NCI-H2171 (cell line): ENCODE measurements around the gene ARHGEF7.
"Not testable (repeated sequence)": the region's sequence is repeated elsewhere in the genome, so short reads cannot be mapped to it uniquely, and the experiment has no call there.

Experiments
- DNase-seq: peaks from one replicate; lab custom pipeline; 2025; lab: John Stamatoyannopoulos, UW

The ARHGEF7 gene, protein sequence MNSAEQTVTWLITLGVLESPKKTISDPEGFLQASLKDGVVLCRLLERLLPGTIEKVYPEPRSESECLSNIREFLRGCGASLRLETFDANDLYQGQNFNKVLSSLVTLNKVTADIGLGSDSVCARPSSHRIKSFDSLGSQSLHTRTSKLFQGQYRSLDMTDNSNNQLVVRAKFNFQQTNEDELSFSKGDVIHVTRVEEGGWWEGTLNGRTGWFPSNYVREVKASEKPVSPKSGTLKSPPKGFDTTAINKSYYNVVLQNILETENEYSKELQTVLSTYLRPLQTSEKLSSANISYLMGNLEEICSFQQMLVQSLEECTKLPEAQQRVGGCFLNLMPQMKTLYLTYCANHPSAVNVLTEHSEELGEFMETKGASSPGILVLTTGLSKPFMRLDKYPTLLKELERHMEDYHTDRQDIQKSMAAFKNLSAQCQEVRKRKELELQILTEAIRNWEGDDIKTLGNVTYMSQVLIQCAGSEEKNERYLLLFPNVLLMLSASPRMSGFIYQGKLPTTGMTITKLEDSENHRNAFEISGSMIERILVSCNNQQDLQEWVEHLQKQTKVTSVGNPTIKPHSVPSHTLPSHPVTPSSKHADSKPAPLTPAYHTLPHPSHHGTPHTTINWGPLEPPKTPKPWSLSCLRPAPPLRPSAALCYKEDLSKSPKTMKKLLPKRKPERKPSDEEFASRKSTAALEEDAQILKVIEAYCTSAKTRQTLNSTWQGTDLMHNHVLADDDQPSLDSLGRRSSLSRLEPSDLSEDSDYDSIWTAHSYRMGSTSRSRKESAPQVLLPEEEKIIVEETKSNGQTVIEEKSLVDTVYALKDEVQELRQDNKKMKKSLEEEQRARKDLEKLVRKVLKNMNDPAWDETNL

DNA sequence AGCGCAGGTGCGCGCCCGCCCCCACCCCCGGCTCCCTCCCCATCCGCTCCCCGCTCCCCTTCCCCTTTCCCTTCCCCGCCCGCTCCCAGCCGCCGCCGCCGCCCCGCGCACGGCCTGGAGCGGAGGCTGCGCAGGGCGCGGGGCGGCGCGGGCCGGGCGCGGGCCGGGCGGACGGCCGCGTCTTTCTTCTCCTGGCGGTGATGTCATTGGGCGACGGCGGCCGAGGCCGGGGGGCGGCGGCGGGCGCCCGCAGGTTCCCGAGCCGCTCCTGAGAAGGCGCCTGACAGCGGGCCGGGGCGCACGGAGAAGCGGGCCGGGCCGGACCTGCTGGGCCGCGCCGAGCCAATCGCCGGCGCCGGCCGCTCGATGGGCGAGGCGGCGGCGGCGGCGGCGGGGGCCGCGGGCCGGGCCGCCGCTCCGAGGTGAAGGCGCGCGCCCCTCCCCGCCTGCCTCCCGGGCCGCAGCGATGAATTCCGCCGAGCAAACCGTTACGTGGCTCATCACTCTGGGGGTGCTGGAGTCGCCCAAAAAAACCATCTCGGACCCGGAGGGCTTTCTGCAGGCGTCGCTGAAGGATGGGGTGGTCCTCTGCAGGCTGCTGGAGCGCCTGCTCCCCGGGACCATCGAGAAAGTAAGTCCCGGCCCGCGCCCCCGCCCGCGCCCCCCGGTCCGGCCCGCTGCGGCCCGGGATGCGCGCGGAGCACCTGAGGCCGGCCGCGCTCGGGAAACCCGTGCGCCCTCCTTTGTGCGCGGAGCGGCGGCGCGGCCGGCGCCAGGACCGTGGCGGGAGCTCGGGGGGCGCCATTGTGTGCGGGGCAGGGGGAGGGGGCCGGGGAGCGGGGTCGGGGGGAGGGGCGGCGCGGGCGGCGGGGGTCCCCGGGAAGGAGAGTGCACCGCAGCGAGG lies at the start of gene ARHGEF7:
Gene ARHGEF7, plus strand, starts transcription at position 250 of the 904 bp plus-strand sequence. Its CDS starts 217 bp downstream, at position 467.
- DNase-seq: peak; percentile 24

DNA sequence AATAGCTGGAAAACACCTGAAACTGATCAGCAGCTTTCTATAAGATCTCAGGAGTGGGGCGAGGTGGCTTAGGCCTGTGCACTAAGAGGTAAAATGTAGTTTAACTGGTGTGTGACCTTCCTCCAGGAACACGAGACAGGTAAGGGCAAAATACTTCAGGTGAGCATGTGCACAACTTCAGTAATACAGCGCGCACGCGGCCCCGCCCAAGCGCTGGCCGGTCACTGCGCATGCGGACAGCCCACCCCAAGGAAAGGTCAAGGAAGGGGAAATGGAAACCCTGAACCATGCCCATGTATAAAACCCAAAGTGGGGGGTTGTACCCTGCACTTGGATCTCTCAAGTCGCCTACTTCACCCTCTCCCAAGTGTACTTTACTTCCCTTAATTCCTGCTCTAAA lies 49.4 kb upstream of the ARHGEF7 start:
- no peak for DNase-seq

DNA sequence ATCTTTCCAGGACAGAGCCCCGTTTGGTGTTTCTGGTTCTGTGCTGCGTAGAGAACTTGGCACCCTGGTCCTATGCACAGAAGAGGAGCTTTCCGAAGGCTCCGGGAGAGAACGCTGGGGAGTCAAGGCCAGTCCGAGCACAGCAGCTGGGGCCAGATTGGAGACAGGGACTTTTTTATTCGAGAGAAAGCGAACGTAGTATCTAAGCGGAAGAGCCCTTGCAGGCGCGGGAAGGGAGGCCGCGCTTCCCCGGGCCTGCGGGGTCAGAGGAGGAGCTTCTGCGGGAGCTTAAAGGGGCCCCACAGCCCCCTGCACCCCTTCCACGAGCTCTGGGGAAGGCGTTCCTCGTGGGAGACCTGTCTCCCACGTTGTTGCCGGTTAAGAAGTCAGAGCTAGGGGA lies 48.6 kb upstream of the ARHGEF7 start:
- no peak for DNase-seq

DNA sequence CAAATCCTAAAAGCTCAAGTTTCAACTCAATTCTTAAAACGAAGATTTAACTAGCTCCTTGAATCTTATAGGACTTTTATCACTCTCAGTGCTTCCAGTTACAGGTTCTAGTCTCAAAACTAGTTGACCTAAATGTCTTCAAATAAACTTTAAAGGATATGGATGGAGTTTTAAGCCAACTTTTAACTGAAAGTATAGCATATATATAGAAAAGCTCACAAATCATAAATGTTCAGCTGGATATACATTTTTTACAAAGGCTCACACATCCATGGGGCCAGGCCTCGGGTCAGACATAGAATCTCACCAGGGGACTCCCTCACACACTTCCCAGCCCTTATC lies 47.1 kb upstream of the ARHGEF7 start:
- no peak for DNase-seq

DNA sequence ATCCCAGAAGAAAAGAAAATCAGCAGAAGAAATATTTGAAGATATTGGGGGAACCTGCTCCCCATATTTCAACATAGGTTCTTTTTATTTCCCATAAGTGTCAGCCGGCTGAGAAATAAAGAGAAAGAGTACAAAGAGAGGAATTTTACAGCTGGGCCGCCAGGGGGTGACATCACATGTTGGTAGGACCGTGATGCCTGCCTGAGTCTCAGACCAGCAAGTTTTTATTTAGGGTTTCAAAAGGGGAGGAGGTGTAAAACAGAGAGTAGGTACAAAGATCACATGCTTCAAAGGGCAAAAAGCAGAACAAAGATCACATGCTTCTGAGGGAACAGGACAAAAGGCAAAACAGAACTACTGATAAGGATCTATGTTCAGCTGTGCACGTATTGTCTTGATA lies 44.0 kb upstream of the ARHGEF7 start:
- not testable (repeated sequence) for DNase-seq

DNA sequence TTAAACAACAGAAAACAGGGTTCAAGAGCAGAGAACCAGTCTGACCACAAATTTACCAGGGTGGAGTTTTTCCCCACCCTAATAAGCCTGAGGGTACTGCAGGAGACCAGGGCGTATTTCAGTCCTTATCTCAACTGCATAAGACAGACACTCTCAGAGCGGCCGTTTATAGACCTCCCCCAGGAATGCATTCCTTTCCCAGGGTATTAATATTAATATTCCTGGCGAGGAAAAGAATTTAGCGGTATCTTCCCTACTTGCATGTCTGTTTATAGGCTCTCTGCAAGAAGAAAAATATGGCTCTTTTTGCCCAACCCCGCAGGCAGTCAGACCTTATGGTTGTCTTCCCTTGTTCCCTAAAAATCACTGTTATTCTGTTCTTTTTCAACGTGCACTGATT lies 43.6 kb upstream of the ARHGEF7 start:
- not testable (repeated sequence) for DNase-seq

DNA sequence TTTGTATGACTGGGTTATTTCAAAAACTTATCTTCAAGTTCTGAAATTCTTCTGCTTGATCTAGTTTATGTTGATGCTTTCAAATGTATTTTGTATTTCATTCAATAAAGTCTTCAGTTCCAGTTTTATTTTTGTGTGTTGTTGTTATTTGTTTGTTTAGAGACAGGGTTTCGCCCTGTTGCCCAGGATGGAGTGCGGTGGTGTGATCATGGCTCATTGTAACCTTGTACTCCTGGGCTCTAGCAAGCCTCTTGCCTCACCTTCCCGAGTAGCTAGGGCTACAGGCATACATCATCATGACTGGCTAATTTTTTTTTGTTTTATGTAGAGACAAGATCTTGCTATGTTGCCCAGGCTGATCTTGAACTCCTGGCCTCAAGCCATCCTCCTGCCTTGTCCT lies 40.3 kb upstream of the ARHGEF7 start:
- DNase-seq: no peak

DNA sequence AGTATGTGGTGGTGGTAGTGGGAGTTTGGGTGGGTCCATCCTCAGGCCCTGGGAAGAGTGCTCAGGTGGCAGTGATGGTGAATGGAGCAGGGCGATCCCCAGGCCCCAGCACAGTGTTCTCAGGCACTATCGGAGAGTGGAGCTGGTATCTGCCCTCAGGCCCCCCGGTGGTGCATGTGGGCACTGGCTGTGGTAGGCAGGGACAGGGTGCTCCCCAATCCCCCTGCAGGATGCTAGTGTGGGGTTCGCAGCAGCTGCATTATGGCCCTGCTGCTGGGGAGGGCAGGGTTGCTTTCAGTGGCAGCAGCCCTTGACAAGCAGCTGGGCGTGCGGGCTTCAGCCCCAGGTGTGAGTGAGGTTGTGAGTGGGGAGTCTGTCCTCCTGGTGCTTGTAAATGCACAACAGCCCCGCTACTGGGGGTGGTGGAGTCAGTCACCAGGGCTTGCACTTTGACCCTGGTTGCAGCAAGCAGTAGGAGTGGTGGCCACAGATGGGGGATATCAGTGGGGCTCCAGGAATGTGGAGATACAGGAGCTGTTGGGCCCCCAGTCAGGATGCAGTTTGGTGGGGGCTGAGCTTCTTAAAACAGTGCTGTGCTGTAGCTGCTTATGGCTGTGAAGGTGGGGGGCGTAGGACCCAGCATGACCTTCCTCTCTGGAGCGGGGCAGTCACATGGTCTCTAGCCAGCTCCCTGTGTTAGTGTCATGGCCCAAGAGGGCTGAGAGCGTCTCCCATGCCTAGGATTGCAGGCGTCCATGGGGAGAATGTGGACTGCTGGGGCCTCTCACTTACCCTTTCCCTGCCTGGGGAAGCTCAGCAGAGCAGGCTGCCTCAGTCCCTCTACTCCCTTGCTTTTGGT lies 38.7 kb upstream of the ARHGEF7 start:
- no peak for DNase-seq

DNA sequence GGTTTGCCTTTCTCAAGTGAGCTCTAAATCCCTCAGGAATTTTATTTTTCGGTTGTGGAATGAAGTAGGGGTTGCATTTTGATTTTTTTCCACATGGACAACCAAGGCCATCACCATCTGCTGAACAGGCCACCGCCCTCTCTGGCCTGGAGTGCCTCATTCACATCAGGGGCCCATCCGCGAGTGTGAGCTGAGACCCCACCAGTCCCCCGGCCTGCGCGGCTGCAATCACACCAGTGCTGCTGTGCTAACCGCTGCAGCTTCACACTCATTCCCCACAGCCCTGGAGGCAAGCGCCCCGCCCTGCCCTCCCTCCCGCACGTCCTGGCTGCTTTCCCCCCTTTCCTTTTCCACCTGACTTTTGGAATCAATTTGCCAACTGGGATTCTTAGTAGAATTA lies 35.7 kb upstream of the ARHGEF7 start:
- no peak for DNase-seq

DNA sequence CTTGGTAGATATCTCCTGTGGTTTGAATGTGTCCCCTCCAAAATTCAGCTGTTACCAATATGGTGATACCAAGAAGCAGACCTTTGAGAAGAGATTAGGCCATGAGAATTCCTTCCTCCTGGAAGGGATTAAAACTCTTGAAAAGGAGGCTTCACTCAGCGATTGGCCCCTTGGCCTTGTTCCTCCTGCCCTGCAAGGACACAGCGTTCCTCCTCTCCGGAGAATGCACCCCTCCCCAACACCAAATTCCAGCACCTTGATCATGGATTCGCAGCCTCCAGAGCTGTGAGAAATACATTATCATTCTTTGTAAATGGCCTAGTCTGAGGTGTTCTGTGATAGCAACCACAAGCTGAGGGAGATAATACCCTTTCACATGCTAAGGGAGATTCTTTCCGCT lies 34.5 kb upstream of the ARHGEF7 start:
- DNase-seq: no peak

DNA sequence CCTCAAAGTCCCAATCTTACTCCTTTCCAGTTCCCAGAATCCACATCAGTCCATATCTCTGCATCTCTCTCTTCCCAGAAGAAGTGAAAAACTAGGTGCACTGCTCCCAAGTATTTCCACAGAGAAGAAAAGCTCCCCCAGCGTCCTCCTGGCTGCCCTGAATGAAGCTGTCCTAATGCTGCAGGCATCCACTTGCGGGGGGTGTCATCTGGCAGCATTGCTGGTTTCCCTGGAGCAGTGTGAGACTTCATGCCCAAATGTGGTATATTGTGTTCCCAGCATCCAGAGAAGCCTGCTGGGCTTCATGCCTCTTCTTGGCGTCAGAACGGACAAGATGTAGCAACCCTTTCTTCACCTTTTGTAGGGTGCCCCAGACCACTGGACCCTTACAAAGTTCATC lies 32.9 kb upstream of the ARHGEF7 start:
- no peak for DNase-seq

DNA sequence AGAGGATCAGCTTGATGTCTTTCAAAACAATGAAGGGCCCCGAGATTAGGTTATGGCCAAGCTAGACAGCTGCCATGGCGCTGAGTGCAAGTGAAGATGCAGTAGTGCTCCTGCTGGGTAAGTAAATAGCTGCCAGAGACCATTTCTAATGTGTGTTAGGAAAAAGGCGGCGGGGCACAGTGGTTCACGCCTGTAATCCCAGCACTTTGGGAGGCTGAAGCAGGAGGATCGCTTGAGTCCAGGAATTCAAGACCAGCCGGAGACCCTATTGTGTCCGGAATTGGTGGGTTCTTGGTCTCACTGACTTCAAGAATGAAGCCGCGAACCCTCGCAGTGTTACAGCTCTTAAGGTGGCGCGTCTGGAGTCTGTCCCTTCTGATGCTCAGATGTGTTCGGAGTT lies 32.3 kb upstream of the ARHGEF7 start:
- not testable (repeated sequence) for DNase-seq

DNA sequence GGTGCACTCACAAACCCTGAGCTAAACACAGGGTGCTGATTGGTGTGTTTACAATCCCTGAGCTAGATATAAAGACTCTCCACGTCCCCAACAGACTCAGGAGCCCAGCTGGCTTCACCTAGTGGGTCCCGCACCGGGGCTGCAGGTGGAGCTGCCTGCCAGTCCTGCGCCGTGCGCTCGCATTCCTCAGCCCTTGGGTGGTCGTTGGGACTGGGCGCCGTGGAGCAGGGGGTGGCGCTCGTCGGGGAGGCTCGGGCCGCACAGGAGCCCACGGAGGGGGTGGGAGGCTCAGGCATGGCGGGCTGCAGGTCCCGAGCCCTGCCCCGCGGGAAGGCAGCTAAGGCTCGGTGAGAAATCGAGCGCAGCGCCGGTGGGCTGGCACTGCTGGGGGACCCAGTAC lies 31.4 kb upstream of the ARHGEF7 start:
- DNase-seq: not testable (repeated sequence)

DNA sequence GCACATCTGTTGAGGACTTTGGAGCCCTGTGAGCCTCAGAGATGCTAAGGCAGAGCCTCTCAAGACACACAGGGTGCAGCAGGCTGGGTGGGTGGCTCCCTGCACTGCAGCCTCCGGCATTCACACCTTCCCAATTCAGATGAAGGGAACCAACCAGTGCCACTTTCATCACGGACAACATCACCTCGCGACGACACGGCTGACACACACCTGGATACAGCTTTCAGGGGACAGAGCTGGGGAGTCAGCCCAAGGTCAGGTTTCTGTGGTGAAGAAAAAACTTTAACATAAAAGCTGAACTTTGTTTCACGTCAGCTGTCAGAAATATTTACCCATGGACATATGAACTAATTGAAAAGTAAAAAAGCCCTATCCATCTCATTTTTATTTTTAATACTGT lies 24.9 kb upstream of the ARHGEF7 start:
- DNase-seq: no peak

DNA sequence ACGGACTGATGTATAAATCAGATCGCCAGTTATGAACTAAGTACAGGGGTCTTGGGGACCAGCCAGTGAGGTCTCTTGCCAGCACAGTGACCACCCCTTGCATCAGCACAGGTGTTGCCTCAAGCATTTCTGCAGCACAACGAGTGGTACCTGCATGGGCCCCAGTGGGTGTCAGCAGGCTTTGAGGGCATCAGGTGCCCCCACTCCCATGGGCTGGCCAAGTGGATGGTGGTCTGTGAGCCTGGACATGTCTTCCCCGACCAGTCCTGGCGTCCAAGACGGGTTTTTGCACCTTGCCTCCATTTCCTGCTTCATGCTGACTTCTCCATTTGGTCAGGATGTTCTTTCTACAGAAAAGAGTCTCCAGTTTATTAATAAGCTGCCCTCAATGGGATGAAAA lies 22.4 kb upstream of the ARHGEF7 start:
- DNase-seq: no peak

DNA sequence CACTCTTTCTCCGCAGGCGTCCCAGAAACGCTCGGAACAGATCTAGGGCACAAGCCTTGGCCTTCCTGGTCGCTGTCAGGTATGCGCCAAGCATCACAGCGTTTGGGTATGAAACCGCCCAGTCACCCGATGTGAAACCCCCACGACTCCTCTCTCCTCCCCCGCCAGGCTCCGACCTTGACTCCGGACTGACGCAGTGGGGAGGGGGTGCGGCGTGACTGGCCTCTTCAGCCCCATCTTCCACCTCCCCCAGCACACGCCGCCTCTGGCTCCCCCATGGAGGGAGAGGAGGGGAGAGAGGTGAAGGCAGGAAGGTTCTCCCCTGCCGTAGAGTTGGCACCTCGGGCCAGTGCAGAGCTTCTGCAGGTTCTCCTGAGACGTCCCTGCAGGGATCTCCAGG lies 22.0 kb upstream of the ARHGEF7 start:
- DNase-seq: no peak

DNA sequence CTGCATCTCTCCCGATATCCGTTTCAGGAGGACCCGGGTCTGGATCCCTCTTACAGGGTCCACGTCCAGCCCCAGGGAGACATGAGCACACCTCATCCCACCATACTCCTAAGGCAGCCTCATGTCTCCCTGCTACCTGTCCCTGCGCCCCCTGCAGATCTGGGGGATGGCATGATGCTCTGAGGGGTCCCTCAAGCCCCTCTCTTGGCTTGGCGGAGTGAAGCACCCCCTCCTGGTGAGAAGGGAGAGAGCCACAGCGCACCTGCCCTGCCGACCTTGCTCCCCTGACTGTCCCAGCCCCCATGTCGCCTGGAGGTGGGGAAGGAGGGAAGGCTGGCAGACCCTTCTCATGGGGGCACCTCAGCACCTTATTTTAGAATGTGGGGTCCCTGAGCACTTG lies 21.5 kb upstream of the ARHGEF7 start:
- no peak for DNase-seq

DNA sequence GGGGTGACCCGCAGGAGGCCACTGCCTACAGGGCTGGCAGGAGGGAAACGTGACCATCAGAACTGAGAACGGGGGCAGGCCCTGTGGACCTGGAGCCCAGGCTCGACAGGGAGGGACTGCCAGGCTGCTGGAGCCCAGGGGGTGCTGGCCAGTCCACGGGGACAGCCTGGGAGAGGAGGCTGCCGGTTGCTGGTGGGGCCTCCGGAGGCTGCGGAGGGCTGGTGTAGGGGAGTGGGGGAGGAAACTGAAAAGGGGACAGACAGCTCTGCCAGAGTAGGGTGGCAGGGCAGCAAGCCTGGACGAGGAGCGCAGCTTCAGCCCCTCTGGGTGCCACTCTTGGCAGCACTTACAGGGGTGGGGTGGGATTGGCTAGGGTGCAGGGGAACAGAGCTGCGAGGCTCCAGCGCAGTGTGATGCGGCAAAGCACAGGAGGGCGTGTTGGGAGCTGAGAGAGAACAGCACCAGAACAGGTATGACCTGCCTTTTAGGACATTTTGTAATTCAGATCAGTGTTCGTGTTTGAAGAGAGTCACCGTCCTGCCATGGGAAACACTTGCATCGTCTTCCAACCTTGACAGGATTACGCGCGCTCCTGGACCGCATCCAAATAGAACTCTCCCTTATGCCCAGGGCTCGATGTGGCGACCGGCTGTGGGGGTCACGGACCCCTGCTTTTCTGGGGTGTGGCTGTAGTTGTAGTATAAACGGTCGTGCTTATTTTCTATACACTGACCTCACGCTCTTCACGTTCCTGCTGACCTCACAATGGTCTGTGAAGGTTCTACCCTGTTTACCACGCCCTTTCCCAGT lies 19.9 kb upstream of the ARHGEF7 start:
- no peak for DNase-seq

DNA sequence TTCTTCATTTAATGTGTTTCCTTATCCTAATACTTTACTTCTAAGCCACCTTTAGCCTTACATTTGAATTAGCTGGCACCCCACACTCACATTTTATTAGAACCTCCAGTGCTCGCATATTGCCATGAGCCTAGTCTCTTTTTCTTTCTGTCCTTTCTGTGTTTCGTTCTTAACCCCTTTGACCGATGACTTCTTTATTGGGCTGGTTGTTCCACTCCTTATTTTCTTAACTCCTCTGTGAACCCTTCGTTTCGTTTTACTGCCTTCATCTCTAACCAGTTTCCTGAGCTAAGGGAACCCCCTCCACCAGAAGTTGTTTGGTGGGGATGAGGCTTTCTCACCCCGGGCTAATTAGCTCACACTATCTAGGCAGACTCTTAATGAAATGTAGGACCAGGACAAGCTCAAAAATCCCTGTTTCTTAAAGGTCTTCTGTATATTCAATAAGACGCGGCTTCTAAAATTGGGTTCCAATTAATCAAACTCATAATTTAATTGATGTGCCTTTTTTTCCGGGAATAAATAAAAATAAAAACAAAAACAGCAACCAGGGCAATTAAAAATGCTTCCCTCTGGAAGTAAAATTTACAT lies 19.1 kb upstream of the ARHGEF7 start:
- no peak for DNase-seq

DNA sequence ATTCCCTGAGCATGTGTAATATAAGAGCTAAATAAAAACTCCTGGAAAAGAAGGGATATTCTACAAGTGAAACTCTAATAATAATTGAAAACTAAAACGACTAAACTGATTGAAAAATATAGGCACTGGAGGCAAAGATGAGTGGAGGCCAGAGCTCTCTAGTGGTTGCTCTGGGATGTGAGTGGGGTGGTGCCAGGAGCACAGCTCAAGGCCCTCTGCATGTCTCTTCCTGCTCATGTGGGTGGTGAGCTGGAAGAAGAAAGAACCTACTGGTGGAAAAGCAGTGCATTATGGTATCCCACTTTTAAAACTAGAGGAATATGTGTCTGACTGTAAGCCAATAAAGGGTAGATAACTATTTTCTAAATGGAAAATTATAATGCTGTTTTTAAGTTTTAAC lies 15.8 kb upstream of the ARHGEF7 start:
- no peak for DNase-seq
